Panc1 (cell line): ENCODE data around the gene HNRNPLL.

Experiments
- CTCF ChIP-seq: fragments of 450-650 bp; IDR thresholded peaks from 2 replicates; pipeline ENCODE4 v1.5.1; 2017; ENCODE audit warnings: mild to moderate bottlenecking
- POLR2AphosphoS5 ChIP-seq: IDR thresholded peaks from 2 replicates; pipeline ENCODE4 v1.6.1; 2012; ENCODE audit warnings: mild to moderate bottlenecking, low read depth, low read length, moderate library complexity
- REST ChIP-seq, 2 experiments: IDR thresholded peaks; 2 replicates each; pipeline ENCODE4 v1.6.1; 2011 to 2012; ENCODE audit warnings: low read depth in 2 of 2, control low read depth in 1 of 2, low read length in 1 of 2, mild to moderate bottlenecking in 1 of 2, moderate library complexity in 1 of 2; ENCODE audit not compliant: insufficient read depth in 1 of 2

GRCh38 chr2:38551746-38552145 lies 51.0 kb downstream of the HNRNPLL start:
- TF ChIP-seq CTCF, result no peak
- TF ChIP-seq REST (IDR thresholded peaks at IDR 0.05; ENCODE audit: insufficient read depth in 1 of 2, low read depth in 2 of 2, low read length in 1 of 2), result no peak
- no peak for TF ChIP-seq POLR2AphosphoS5
